Measurements from ENCODE around the gene LRRC25. TPM values are rescaled to one million over a fixed set of nuclear protein-coding genes. Genes with fewer than 3 reads are reported as not detected.
A peak's percentile ranks its signal among the peaks of the same experiment; 100 is the strongest.

Gene LRRC25
- polyA plus RNA-seq, 2 of the 4 experiments (the other 2 are of a cell fraction) = not detected

- TF ChIP-seq FOXS1 (CRISPR knock-in tag; IDR thresholded peaks at IDR 0.05) (no peak), JUNB (IDR thresholded peaks at IDR 0.05) (no peak), HEYL (CRISPR knock-in tag; IDR thresholded peaks at IDR 0.05) (no peak), ZFP36 (IDR thresholded peaks at IDR 0.05; ENCODE audit: borderline replicate concordance, partially characterized antibody) (no peak), EHF (CRISPR knock-in tag; IDR thresholded peaks at IDR 0.05) (no peak), MAZ (IDR thresholded peaks at IDR 0.05; ENCODE audit: borderline replicate concordance, low read depth, low read length) (no peak), HOXB5 (CRISPR knock-in tag; IDR thresholded peaks at IDR 0.05) (no peak), NFE2L2 (conservative IDR thresholded peaks at IDR 0.05; ENCODE audit: low read length) (no peak), HMGXB4 (CRISPR knock-in tag; IDR thresholded peaks at IDR 0.05; ENCODE audit: borderline replicate concordance) (no peak), RARB (CRISPR knock-in tag; IDR thresholded peaks at IDR 0.05) (no peak), HDAC2 (IDR thresholded peaks at IDR 0.05) (no peak)
- TF ChIP-seq, protein P1, sequence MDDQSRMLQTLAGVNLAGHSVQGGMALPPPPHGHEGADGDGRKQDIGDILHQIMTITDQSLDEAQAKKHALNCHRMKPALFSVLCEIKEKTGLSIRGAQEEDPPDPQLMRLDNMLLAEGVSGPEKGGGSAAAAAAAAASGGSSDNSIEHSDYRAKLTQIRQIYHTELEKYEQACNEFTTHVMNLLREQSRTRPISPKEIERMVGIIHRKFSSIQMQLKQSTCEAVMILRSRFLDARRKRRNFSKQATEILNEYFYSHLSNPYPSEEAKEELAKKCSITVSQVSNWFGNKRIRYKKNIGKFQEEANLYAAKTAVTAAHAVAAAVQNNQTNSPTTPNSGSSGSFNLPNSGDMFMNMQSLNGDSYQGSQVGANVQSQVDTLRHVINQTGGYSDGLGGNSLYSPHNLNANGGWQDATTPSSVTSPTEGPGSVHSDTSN (IDR thresholded peaks at IDR 0.05) = no peak
- TF ChIP-seq, protein P2, sequence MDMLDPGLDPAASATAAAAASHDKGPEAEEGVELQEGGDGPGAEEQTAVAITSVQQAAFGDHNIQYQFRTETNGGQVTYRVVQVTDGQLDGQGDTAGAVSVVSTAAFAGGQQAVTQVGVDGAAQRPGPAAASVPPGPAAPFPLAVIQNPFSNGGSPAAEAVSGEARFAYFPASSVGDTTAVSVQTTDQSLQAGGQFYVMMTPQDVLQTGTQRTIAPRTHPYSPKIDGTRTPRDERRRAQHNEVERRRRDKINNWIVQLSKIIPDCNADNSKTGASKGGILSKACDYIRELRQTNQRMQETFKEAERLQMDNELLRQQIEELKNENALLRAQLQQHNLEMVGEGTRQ (IDR thresholded peaks at IDR 0.05) = no peak
- Histone ChIP-seq H3K4me3 (peak overlapping the region; percentile 76; the same call in 2 of the 3 replicates), H3K9me3 (no peaks in the 10 kb centered on the region), H3K27ac (peak overlapping the region; percentile 82 to 96), H3K4me2 (peak overlapping the region; percentile 98), H3K4me1 (peaks cover 30% of the 10 kb centered on the region)
- FAIRE-seq = no peak
- POLR2A ChIA-PET = interaction anchor here (1.1 kb wide), 1 partner anchor 151 kb away, joined by 3 read pairs; no protein-coding TSS in a partner anchor
- CTCF ChIA-PET = interaction anchor here (0.8 to 3.3 kb wide), 4 partner anchors 12 to 99 kb away, joined by 3 to 18 read pairs (median 8); no protein-coding TSS in a partner anchor
- ATAC-seq = no peak
- 68% methylated on average over 19 of the region's 24 CpGs for WGBS (ENCODE audit: missing lambda C conversion rate)
- DNase-seq (ENCODE audit: low read depth in 1 of 2, low spot score in 1 of 2) = no peak
These were observed 41.1 kb upstream of the LRRC25 start for GRCh38 chr19:18438331-18439024.

GRCh38 chr19:18437491-18438330 is 40.3 kb upstream of the LRRC25 start, which contains the start of gene ISYNA1:
Gene ISYNA1 (minus strand): TSS chr19:18438133. CDS start chr19:18437979, 154 bp downstream.
- H3K27ac ChIP-seq = peak within 1 kb of the TSS; percentile 82 to 96
- H3K4me2 ChIP-seq = peak within 1 kb of the TSS; percentile 98
- H3K4me1 ChIP-seq = peaks cover 30% of the 10 kb centered on the region
- FAIRE-seq (no peak), DNase-seq (ENCODE audit: low read depth in 1 of 2, low spot score in 1 of 2) (peak in 1 of 2 experiments; percentile 69), ATAC-seq (peak; percentile 30 to 62)
- TF ChIP-seq E2F6 (IDR thresholded peaks at IDR 0.05; ENCODE audit: borderline replicate concordance, low read depth) = 0 out of 2 replicates have a peak, but pooled peaks have one; percentile 73
- TF ChIP-seq BHLHE40 (IDR thresholded peaks at IDR 0.05; ENCODE audit: low read depth, low read length) = no peak
- no peak for TF ChIP-seq RFX5 (IDR thresholded peaks at IDR 0.05)
- TF ChIP-seq POLR2A (IDR thresholded peaks at IDR 0.05; ENCODE audit: low read length) = peak; percentile 16; the same call in 1 of the 2 replicates
- peak in 1 of 2 experiments; percentile 33; a peak in 2 of 5 replicates for TF ChIP-seq JUN (IDR thresholded peaks at IDR 0.05)
- TF ChIP-seq NPAS2 (CRISPR knock-in tag; IDR thresholded peaks at IDR 0.05; ENCODE audit: borderline replicate concordance) = no peak
- TF ChIP-seq MAX (IDR thresholded peaks at IDR 0.05) = peak; percentile 69
- TF ChIP-seq, protein P3, sequence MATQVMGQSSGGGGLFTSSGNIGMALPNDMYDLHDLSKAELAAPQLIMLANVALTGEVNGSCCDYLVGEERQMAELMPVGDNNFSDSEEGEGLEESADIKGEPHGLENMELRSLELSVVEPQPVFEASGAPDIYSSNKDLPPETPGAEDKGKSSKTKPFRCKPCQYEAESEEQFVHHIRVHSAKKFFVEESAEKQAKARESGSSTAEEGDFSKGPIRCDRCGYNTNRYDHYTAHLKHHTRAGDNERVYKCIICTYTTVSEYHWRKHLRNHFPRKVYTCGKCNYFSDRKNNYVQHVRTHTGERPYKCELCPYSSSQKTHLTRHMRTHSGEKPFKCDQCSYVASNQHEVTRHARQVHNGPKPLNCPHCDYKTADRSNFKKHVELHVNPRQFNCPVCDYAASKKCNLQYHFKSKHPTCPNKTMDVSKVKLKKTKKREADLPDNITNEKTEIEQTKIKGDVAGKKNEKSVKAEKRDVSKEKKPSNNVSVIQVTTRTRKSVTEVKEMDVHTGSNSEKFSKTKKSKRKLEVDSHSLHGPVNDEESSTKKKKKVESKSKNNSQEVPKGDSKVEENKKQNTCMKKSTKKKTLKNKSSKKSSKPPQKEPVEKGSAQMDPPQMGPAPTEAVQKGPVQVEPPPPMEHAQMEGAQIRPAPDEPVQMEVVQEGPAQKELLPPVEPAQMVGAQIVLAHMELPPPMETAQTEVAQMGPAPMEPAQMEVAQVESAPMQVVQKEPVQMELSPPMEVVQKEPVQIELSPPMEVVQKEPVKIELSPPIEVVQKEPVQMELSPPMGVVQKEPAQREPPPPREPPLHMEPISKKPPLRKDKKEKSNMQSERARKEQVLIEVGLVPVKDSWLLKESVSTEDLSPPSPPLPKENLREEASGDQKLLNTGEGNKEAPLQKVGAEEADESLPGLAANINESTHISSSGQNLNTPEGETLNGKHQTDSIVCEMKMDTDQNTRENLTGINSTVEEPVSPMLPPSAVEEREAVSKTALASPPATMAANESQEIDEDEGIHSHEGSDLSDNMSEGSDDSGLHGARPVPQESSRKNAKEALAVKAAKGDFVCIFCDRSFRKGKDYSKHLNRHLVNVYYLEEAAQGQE (IDR thresholded peaks at IDR 0.05) = no peak
- no CpG with 5 or more reads among the region's 99 CpGs for WGBS (ENCODE audit: missing lambda C conversion rate)
- no peaks in the 10 kb centered on the region for H3K9me3 ChIP-seq
- peak within 1 kb of the TSS; percentile 76 for H3K4me3 ChIP-seq
- ChIA-PET POLR2A (interaction anchor here (0.6 kb wide), 1 partner anchor 112 kb away, joined by 4 read pairs; no protein-coding TSS in a partner anchor), CTCF (interaction anchor here (2.8 kb wide), 1 partner anchor 13 kb away, joined by 18 read pairs; no protein-coding TSS in a partner anchor)

Data from A549 (cell line).